ENCODE data around the gene FYN.
A peak's percentile ranks its signal among the peaks of the same experiment; 100 is the strongest.
"Not testable (repeated sequence)": the region's sequence is repeated elsewhere in the genome, so short reads cannot be mapped to it uniquely, and the experiment has no call there.

The FYN gene

DNA sequence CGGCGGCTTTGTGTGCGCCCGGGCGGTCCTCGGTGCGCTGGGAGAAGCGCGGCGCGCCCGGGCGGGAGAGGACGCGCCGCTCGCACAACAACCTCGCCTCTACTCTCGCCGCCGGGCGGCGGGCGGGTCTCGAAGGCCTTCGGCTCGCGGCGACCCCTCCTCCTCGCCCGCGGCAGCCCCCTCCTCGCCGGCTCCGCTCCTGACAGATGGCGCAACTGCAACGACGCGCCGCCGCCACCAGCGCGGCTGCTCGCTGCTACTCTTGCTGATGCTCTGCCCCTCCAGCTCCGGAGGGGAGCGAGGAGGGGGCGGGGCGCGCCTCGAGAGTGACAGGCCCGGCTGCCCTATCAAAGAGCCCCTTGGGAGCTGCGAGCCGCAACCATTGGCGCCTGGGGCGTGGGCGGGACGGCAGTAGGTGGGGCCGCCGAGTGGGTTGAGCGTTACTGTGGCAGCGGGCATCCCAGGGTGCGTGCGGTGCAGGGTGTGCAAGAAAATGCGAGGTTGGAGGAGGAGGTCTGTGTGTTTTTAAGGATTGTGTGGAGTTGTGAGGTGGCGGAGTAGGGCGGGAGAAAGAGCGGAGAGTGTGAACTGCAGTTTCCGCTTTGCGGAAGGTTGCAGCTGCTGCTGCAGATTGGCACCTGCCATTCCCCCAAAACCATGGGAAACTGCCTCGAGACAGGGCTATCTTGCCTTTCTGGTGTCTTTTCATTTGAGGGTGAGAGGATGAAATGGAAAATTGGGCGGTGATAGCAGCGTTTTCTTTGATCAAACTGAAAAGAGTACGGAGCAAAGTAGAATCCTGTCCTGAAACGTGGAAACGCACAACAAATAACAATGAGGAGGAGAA lies at the start of gene FYN:
Gene FYN, minus strand, starts transcription at position 275 of the 847 bp plus-strand sequence. CDS start 153,401 bp downstream, outside the sequence.
- peak; percentile 98 for DNase-seq (ENCODE audit: low read depth)

DNA sequence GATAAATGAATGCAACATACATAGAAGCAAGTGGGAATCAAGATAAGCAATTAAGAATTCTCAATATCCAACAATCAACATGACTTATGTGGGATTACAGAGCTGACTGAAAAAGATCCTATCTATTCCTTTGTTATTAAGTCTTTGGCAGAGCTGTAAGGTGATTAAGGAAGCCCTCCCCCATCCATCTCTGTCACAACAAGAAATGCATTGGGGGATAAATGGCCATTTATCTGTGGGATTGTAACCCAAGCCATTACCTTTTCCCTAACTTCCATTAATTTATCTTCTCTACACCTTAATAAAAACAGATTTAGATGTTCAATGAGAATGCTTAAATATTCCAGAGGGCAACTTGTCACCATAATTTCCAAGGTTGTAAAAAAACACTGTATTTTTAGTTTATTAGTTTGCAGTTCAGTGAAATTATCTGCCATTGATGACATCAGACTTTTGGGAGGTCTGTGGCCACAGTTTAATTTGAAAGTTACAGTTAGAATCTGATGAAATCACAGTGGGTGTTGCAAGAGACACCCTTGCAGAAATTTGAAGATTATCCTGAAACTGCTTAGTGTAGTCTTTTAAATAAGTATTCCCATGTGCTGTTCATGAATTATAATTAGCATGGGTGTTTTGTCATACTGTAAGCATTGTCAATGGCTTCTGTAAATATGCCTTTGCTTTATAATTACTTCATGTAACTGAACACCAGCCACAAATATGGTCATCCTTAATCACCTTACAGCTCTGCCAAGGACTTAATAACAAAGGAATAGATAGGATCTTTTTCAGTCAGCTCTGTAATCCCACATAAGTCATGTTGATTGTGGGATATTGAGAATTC lies 49.4 kb upstream of the FYN start:
- DNase-seq (ENCODE audit: low read depth), result no peak

DNA sequence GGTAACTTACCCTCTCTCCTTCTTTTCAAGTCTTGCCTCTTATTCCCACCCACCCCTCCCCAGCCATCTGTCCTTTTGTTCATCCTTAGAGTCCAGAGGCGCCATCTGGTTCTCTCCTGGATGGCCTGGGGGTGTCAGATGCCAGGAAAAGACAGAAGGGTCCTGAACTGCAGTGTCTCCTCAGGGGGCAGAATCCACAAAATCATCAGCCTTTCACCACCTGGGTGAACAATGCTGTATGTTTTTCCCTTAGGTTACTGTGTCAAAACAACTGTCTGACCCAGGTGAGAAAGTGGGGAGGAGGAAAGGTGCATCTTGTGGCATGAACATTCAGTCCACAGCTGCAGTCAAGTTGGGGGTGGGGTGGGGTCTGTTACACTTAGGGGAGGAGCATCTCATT lies 47.9 kb upstream of the FYN start:
- no peak for DNase-seq (ENCODE audit: low read depth)

DNA sequence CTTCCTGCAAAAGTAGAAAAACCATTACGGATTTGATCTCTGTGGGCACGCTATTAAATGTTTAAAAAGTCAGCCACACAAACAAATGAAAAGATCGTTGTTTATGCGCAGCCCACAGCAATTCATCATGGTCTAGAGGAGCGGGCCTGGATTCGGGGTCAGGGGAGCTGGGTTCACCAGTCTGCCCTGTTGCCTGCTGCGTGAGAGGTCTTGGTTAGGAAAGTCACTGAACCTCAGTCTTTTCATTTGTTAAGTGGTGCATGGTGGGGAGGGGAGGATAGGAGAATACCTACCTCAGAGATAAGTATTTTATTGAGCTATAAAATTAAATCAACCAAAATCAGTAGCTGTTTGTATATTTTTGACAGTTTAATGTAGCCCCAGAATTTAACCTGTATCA lies 47.3 kb upstream of the FYN start:
- no peak for DNase-seq (ENCODE audit: low read depth)

DNA sequence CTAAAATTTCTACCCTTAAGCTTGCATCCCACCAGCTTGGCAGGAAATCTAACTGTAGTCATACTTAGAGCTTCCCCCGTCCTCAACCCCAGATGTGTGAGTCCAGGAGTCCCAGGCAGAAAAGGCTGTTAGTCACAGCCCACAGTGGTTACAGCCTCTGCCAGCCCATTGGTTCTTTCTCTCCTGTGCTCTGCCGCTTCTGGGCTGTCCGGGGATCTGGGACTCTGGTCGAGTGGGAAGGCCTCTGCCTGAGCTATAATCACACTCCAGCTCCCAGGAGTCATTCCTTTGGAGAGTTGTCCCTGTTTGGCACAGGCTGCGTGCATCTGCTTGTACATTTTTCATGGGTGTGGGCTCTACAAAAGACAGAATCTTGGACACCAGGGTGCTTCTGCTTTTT lies 45.6 kb upstream of the FYN start:
- no peak for DNase-seq (ENCODE audit: low read depth)

DNA sequence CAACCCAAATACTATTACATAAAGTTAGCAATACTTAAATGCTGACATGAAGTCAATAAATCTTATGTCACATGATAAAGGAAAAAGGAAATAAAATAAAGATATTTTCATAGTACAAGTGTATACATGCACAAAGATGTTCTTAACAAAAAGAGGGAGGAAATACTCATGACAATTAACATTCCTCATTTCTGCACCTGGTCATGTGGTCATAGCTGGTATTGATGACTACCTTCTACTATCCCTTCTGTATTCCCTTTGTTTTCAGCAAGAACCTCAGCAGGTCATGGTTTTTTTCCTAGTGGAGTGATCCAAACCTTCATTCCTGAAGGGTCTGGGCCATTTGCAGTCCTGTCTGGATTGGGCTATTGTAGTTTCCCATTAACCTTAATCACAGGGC lies 43.5 kb upstream of the FYN start:
- DNase-seq (ENCODE audit: low read depth), result no peak

DNA sequence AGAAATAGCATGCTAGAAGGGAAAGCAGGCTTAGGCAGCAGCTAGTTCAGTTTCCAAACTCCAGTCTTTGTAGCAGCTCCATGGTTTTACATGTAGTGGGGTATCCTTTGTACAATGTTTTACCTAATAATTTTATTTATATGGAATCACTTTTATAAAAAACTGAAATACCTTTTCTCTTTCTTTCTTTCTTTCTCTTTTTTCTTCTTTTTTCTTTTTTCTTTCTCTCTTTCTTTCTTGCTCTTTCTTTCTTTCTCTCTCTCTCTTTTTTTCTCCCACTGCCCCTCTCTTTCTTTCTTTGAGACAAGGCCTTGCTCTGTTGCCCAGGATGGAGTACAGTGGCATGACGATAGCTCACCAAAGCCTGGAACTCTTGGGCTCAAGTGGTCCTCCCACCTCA lies 41.4 kb upstream of the FYN start:
- DNase-seq (ENCODE audit: low read depth), result no peak

DNA sequence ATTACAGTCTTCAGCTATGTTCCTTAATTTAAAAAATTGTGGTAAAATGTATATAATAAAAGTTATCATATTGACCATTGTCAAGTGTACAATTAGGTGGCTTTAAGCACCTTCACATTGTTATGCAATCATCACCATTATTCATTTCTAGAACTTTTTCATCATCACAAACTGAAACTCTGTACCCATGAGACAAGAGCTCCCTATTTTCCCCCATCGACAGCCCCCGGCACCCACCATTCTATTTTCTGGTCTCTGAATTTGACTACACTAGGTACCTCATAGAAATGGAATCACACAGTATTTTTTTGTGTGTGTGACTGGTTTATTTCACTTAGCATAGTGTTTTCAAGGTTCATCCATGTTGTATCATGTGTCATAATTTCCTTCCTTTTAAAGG lies 39.7 kb upstream of the FYN start:
- DNase-seq (ENCODE audit: low read depth), result no peak

DNA sequence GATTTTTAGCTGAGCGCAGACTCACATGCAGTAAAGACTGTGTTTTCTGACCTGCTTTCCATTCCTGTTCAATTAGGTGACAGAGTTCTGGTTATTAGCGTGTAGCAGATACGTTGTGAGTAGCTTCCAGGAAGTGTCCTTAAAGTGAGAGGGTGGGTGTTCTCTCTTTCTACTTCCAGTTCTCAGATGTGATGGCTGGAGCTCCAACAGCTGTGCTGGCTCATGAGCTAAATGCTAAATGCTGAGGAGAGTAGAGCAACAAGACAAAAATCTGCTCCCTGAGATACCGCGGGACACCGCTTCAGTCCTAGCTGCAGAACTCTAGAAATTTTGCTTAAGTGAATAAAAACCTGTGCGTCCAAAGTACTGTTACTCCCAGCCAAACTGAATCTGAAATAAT lies 38.2 kb upstream of the FYN start:
- no peak for DNase-seq (ENCODE audit: low read depth)

DNA sequence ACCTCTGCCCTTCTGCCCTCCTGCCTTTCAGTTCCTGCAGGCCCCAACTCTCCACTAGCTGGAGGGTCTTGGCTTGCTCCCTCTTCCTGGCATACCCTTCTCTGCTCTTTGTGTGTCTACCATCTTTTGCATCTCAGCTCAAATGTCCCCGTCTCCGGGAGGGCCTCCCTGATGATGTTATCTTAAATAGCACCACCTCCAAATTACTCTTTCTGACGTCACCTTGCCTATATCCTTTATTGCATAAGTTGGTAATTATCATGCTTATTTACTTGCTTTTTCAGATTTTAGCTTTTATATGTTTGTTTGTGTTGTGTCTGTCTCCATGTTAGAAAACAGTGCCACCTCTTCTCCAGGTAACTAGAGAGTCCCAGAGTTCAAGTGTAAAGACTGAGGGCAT lies 36.0 kb upstream of the FYN start:
- no peak for DNase-seq (ENCODE audit: low read depth)

DNA sequence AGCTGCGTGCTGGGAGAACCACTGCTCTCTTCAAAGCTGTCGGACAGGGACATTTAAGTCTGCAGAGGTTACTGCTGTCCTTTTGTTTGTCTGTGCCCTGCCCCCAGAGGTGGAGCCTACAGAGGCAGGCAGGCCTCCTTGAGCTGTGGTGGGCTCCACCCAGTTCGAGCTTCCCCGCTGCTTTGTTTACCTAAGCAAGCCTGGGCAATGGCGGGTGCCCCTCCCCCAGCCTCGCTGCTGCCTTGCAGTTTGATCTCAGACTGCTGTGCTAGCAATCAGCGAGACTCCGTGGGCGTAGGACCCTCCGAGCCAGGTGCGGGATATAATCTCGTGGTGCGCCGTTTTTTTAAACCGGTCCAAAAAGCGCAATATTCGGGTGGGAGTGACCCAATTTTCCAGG lies 35.1 kb upstream of the FYN start:
- not testable (repeated sequence) for DNase-seq (ENCODE audit: low read depth)

DNA sequence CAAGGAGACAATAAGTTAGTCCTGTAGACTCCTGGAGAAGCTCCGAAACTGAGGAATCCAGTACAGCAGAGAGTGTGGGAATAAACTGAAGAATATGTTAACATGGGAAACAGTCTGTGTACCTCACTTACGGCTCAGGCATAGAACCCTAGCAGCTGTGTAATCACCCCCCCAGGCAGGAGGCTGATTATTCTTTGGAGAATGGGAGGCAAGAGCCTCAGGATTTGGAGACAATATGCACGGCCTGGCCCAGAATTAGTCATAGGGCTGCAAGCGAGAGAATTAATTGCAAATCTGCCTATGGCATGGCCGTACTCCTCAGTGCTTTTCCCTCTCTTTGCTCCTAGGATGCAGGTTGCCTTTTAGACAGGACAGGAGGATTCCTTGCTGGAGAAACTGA lies 27.5 kb upstream of the FYN start:
- DNase-seq (ENCODE audit: low read depth), result no peak

DNA sequence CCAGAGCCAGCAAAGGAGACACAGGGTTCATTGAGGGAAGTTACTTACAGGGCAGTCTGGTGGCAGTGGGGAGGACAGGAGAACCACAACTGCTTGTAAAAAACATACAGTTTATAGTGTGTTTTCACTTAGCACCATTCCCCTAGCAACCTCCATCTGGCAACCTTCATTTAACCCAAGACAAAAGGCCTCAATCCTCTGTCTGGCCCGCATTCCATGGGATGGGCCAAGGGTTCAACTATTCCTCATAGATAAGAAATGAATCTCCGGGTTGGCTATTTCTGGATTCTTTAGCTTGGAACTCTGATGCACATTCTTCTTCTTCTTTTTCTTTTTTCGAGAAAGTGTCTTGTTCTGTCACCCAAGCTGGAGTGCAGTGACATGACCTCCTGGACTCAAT lies 26.3 kb upstream of the FYN start:
- DNase-seq (ENCODE audit: low read depth), result no peak

DNA sequence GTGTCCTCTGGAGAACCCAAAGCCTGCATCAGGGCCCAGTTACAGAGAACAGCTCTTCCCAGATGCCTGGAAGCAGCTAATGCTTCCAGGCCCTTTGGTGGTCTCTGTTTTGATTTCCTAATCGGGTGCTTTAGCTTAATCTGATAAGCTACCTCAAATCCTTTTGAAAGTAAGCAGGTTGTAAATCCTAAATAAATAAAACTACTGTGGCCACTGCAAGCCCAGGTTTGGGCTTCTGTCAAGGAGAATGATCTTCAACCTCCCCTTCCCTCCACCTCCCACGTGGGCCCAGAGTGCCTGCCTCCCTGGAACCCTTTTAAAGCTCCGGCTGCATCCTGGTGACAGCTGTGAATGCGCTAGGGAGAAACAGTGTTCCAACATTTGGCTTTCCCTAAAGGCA lies 25.2 kb upstream of the FYN start:
- no peak for DNase-seq (ENCODE audit: low read depth)

DNA sequence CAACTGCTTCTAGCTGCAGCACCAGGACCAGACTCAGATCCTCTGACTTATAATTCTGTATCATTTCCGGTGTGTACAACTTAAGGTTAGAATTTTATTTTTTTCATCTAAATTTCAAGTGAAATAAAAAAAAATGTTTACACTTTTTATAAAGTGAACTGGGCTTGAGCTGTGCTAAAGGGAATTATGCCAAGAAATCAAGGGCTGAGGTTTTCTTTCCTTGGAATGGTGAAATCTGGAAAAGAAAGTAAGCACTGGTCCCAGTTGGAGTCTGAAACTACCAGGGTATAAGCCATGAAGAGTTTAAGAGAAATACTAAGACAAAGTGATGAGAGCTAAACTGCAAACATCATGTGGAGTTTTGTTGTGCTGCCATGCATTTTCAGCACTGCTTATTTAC lies 21.7 kb upstream of the FYN start:
- no peak for DNase-seq (ENCODE audit: low read depth)

DNA sequence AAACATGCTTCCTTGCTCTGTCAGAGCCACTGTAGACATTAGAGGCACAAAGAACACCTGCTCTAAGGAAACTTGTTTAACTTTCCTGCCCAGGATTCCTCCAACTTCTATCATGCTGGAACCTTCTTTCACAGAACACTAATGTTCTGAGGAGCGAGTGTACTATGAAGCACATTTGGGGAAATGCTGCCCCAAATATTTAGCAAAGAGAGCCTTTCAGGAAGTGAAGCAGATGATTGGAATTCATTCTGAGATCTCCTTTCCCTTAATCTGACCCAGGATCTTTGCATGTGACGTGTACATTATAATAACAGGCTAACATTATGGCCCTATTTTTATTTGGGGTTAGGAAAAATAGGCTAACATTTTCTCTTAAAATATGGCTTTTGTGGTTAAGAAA lies 21.0 kb upstream of the FYN start:
- no peak for DNase-seq (ENCODE audit: low read depth)

DNA sequence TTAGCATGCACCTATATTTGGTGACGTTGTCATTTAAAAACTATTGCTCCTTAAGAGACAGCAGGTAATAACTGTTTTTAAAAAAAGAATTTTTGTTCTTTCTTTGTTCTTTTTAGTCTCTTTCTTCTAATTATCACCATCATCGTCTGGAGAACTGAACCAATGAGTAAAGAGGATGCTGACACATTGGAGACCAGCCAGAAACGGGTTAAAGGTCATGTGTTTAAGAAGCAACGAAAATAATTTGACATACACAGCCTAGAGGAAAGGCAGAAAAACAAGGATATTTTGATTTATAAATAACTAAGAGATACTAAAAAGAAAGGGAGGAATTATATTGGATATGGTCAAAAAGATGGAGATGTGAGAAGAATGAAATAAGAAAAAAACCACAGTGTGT lies 19.2 kb upstream of the FYN start:
- no peak for DNase-seq (ENCODE audit: low read depth)

DNA sequence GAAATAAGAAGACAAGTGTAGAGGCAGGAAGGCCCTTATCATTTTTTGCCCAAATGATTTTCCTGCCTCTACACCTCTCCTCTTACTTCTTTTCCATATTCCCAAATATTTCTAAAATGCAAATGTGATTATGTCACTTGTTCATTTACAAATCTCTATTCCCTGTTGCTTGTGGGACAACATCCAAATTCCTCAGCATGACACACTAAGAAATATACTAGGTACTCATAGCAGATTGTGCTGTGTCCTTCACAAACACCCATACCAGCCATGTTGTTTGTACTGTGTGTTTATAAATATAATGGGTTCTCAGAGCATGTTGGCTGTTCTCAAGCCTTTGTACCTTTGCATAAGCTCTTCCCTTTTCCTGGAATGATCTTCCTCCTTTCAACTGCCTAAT lies 17.7 kb upstream of the FYN start:
- DNase-seq (ENCODE audit: low read depth), result no peak

DNA sequence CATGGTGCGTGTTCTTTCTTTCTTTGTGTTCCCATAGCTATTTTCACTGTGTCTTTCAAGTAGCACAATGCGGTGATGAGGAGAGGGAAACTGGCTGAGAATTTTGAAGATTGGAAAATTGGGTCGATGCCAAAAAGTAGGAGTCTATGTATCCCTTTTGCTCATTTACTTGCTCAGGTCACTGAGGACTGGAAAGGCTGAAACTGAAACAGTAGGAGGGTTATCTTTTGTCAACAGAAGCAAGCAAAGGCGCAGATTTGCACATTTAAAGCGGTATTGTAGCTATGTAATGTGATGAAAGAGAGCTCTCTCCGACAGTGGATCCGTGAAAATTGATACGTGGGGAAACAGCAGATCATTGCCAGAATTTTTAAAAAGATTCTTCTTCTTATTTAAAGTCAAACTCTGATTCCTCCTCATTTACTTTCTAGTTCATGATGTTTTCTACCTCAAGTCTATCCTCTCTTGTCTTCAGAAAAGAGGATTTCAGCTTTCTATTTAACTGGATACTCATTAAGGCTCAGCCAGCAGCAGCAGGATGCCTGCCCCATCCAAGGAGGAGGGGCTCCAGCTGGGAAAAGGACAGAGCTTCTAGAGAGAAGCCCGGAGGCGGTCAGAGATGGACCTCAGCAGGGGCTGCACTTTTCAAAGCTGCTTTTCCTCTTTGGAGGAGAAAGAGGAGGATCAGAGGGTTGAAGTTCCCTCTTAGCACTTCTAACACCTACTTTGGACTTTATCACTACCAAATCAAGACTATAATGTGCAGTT lies 15.9 kb upstream of the FYN start:
- no peak for DNase-seq (ENCODE audit: low read depth)

DNA sequence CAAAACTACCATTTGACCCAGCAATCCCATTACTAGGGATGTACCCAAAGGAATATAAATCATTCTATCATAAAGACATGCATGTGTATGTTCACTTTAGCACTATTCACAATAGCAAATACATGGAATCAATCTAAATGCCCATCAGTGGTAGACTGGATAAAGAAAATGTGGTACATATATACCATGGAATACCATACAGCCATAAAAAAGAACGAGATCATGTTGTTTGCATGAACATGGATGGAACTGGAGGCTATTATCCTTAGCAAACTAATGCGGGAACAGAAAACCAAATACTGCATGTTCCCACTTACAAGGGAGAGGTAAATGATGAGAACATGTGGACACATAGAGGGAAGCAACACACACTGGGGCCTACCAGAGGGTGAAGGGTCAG lies 13.5 kb upstream of the FYN start:
- DNase-seq (ENCODE audit: low read depth), result not testable (repeated sequence)

DNA sequence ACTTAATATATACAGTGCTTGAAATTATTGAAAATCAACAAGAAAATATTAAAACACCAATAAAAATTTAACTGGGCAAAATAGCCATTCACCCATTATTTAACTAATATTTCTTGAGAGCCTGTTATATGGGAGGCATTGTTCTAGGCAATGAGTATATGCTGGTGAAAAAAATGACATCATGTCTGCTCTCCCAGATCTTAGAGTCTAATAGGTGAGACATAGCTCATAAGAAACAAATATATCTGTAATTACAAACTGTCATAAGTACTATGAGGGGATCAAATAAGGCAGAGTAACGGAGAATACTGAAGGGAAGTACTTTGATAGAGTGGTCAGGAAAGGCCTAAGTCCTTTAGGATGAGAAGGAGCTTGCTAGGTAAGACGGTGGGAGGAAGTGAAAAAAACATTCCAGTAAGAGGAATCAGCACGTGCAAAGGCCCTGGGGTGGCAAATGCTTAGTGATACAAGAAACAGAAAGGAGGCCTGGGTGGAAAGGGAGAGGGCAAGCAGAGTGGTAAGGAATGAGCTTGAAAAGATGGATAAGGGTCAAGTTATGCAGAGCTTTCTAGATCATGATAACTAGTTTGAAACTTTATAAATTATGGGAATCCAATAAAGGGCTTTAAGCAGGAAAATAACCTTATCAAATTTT lies 12.2 kb upstream of the FYN start:
- no peak for DNase-seq (ENCODE audit: low read depth)

DNA sequence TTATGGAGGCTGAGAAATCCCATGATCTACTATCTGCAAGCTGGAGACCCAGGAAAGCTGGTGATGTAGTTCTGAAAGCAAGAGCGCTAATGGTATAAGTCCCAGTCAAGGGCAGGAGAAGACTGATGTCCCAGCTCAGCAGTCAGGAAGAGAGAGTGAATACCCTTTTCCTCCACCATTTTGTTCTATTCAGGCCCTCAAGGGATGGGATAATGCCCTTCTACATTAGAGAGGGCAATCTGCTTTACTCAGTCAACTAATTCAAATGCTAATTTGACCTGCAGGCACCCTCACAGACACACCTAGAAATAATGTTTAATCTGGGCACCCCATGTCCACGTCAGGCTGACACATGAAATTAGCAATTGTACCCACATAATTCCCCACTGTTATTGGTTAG lies 10.8 kb upstream of the FYN start:
- no peak for DNase-seq (ENCODE audit: low read depth)

All from activated T-helper 1 cell treated with Interleukin-2 at 50 U/mL for 16 hours (primary cell).